ENCODE data around the gene FLG2. TPM values are rescaled to one million over a fixed set of nuclear protein-coding genes. Genes with fewer than 3 reads are reported as not detected.

FLG2 gene
- not detected in 5 replicates for total RNA-seq (2022; extraction: Qiagen RNA extraction; ENCODE audit: low read depth)

DNA sequence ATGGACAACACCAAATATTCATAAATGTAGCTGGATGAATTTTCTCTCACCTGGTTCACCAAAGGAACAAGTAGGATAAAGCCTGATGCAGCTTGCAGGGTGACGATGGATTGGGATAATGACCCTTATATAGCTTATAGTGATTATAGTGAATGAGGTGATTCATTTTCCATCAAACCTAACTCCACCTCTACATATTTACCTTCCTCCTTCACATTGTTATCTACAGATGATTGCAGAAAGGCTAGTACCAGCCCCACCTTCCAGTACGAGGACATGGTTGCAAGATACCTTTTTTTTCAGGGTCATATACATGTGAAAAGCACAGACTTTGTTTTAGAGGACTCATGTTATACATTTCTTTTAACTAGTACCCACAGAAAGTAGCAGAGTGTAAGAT is at the start of gene FLG2:
Gene FLG2, minus strand, starts transcription at position 101 of the 400 bp plus-strand sequence. CDS start 1,122 bp downstream, outside the sequence.

GRCh38 chr1:152325111-152325510 is 34.7 kb downstream of the FLG2 start, which contains the start of gene FLG:
Gene FLG, minus strand, starts transcription at chr1:152325239. Its CDS starts 9,783 bp downstream, at chr1:152315456.

Other genes with a start within 250 kb of the FLG2 start
- gene TCHH, start 244.6 kb downstream of the FLG2 start, total RNA-seq (2022; extraction: Qiagen RNA extraction; ENCODE audit: low read depth): 0.17 to 0.28 TPM (median 0.24 TPM) in 5 replicates
- 0.03 TPM in 1 of 5 replicates, not detected in the others for gene RPTN, start 200.8 kb downstream of the FLG2 start, total RNA-seq (2022; extraction: Qiagen RNA extraction; ENCODE audit: low read depth)
- not detected in 5 replicates for gene HRNR, start 135.8 kb downstream of the FLG2 start, total RNA-seq (2022; extraction: Qiagen RNA extraction; ENCODE audit: low read depth)
- under 0.01 to 0.01 TPM in 2 of 5 replicates, not detected in the others for gene FLG, start 34.8 kb downstream of the FLG2 start, total RNA-seq (2022; extraction: Qiagen RNA extraction; ENCODE audit: low read depth)
- gene CRNN, start 54.3 kb upstream of the FLG2 start, total RNA-seq (2022; extraction: Qiagen RNA extraction; ENCODE audit: low read depth): not detected in 5 replicates
- gene LCE5A, start 150.8 kb upstream of the FLG2 start, total RNA-seq (2022; extraction: Qiagen RNA extraction; ENCODE audit: low read depth): 0.31 TPM in 1 of 5 replicates, not detected in the others
- 0.25 to 0.48 TPM (median 0.43 TPM) in 4 of 5 replicates, not detected in the other for gene CRCT1, start 154.5 kb upstream of the FLG2 start, total RNA-seq (2022; extraction: Qiagen RNA extraction; ENCODE audit: low read depth)
- not detected in 5 replicates for gene LCE3E, start 206.8 kb upstream of the FLG2 start, total RNA-seq (2022; extraction: Qiagen RNA extraction; ENCODE audit: low read depth)
- gene LCE3D, start 220.5 kb upstream of the FLG2 start, total RNA-seq (2022; extraction: Qiagen RNA extraction; ENCODE audit: low read depth): 0.69 to 1.3 TPM (median 0.88 TPM) in 5 replicates
- not detected in 5 replicates for gene LCE3C, start 240.2 kb upstream of the FLG2 start, total RNA-seq (2022; extraction: Qiagen RNA extraction; ENCODE audit: low read depth)